Measurements from ENCODE around the gene FLOT2. TPM values are rescaled to one million over a fixed set of nuclear protein-coding genes. Genes with fewer than 3 reads are reported as not detected.
A peak's percentile ranks its signal among the peaks of the same experiment; 100 is the strongest.

Gene FLOT2
- total RNA-seq = 100 to 1,000 TPM in 1 of 4 donors, 10 to 100 TPM in 3; 31.3 to 117 (median 37.4) TPM

GRCh38 chr17:28896884-28897768 lies at the start of gene FLOT2:
Gene FLOT2 (minus strand): TSS chr17:28897733. CDS start chr17:28897574, 159 bp downstream.
- Histone ChIP-seq H3K9me3 (no peaks in the 10 kb centered on the region), H3K4me1 (peaks cover 0 to 12% of the 10 kb centered on the region in 2 donors), H3K4me3 (peak within 1 kb of the TSS; percentile 85 to 91), H3K36me3 (no peaks in the 10 kb centered on the region), H3K27ac (peak within 1 kb of the TSS; percentile 93 to 94), H3K27me3 (no peaks in the 10 kb centered on the region)
- DNase-seq = peak; percentile 65 to 68
- intact Hi-C loops (cut with DNase I; ENCODE audit: low total_unique reads) = loop anchor here (10.0 kb wide), 1 partner anchor 132 kb away; no protein-coding TSS in a partner anchor
- peak in 3 of 4 experiments; percentile 35 to 49 (median 39) for TF ChIP-seq CTCF (IDR thresholded peaks at IDR 0.05)
- TF ChIP-seq POLR2A (IDR thresholded peaks at IDR 0.05) = peak in 1 of 2 donors; percentile 46

GRCh38 chr17:28946239-28946638 lies 48.7 kb upstream of the FLOT2 start:
- Histone ChIP-seq H3K9me3 (no peaks in the 10 kb centered on the region), H3K4me3 (no peak overlapping the region), H3K27me3 (no peaks in the 10 kb centered on the region), H3K27ac (peak overlapping the region; percentile 22 to 34), H3K4me1 (peaks cover 4 to 8% of the 10 kb centered on the region in 2 donors), H3K36me3 (no peaks in the 10 kb centered on the region)
- TF ChIP-seq POLR2A (IDR thresholded peaks at IDR 0.05) = no peak
- no peak for TF ChIP-seq CTCF (IDR thresholded peaks at IDR 0.05)
- intact Hi-C loops (cut with DNase I; ENCODE audit: low total_unique reads) = no loop called here
- no peak for DNase-seq

GRCh38 chr17:28944862-28945741 lies 47.6 kb upstream of the FLOT2 start:
- no peak for TF ChIP-seq POLR2A (IDR thresholded peaks at IDR 0.05)
- H3K27ac ChIP-seq = peak overlapping the region in 1 of 2 donors; percentile 22
- no peaks in the 10 kb centered on the region for H3K9me3 ChIP-seq
- no peak for DNase-seq
- intact Hi-C loops (cut with DNase I; ENCODE audit: low total_unique reads) = no loop called here
- H3K27me3 ChIP-seq = no peaks in the 10 kb centered on the region
- H3K4me3 ChIP-seq = no peak overlapping the region
- H3K4me1 ChIP-seq = peaks cover 4 to 13% of the 10 kb centered on the region in 2 donors
- H3K36me3 ChIP-seq = no peaks in the 10 kb centered on the region

GRCh38 chr17:28944343-28944742 lies 46.8 kb upstream of the FLOT2 start:
- intact Hi-C loops (cut with DNase I; ENCODE audit: low total_unique reads) = no loop called here
- Histone ChIP-seq H3K27ac (no peak overlapping the region), H3K4me3 (no peak overlapping the region), H3K36me3 (no peaks in the 10 kb centered on the region), H3K27me3 (no peaks in the 10 kb centered on the region), H3K9me3 (no peaks in the 10 kb centered on the region), H3K4me1 (peaks cover 8 to 13% of the 10 kb centered on the region in 2 donors)
- TF ChIP-seq POLR2A (IDR thresholded peaks at IDR 0.05) (no peak), CTCF (IDR thresholded peaks at IDR 0.05) (no peak)
- no peak for DNase-seq

GRCh38 chr17:28942925-28943324 lies 45.4 kb upstream of the FLOT2 start:
- peaks cover 8 to 13% of the 10 kb centered on the region in 2 donors for H3K4me1 ChIP-seq
- no peak overlapping the region for H3K27ac ChIP-seq
- DNase-seq = no peak
- no peak for TF ChIP-seq POLR2A (IDR thresholded peaks at IDR 0.05)
- TF ChIP-seq CTCF (IDR thresholded peaks at IDR 0.05) = no peak
- no peaks in the 10 kb centered on the region for H3K9me3 ChIP-seq
- intact Hi-C loops (cut with DNase I; ENCODE audit: low total_unique reads) = no loop called here
- H3K36me3 ChIP-seq = no peaks in the 10 kb centered on the region
- H3K4me3 ChIP-seq = no peak overlapping the region
- H3K27me3 ChIP-seq = no peaks in the 10 kb centered on the region

All from uterus (tissue), 4 donors.